ENCODE results near the gene BIK. TPM values are rescaled to one million over a fixed set of nuclear protein-coding genes. Genes with fewer than 3 reads are reported as not detected.

Gene BIK
- total RNA-seq, 4 donors from 2014 or later: 7.4 to 16.5 (median 15.6) TPM; not detected in 1

DNA sequence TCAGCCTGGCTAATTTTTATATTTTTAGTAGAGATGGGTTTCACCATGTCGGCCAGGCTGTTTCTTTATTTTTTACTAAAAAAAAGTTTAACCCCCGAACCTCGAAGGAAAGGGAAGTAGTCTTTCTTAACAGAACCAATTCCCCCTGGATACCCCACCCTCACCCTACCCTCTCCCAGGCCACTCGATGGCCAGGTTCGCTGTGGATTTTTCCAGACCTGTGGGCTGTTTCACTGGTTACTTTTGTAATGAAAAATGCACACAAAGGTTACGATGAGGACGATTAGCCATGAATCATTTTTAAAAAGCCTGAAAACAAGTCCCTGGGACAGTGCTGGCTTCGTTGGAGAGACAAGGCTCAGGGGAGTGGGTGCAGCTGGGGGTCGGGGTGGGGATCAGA is 43.3 kb downstream of the BIK start:
- Histone ChIP-seq H3K36me3 (no peaks in the 10 kb centered on the region), H3K4me3 (no peak overlapping the region), H3K9me3 (no peaks in the 10 kb centered on the region), H3K27me3 (no peaks in the 10 kb centered on the region), H3K4me1 (peaks cover 0 to 42% (median 11%) of the 10 kb centered on the region in 4 donors), H3K27ac (no peak overlapping the region)
- DNase-seq: no peak
- no peak for TF ChIP-seq POLR2A (IDR thresholded peaks at IDR 0.05)
- TF ChIP-seq, protein P1, sequence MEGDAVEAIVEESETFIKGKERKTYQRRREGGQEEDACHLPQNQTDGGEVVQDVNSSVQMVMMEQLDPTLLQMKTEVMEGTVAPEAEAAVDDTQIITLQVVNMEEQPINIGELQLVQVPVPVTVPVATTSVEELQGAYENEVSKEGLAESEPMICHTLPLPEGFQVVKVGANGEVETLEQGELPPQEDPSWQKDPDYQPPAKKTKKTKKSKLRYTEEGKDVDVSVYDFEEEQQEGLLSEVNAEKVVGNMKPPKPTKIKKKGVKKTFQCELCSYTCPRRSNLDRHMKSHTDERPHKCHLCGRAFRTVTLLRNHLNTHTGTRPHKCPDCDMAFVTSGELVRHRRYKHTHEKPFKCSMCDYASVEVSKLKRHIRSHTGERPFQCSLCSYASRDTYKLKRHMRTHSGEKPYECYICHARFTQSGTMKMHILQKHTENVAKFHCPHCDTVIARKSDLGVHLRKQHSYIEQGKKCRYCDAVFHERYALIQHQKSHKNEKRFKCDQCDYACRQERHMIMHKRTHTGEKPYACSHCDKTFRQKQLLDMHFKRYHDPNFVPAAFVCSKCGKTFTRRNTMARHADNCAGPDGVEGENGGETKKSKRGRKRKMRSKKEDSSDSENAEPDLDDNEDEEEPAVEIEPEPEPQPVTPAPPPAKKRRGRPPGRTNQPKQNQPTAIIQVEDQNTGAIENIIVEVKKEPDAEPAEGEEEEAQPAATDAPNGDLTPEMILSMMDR (IDR thresholded peaks at IDR 0.05): no peak

DNA sequence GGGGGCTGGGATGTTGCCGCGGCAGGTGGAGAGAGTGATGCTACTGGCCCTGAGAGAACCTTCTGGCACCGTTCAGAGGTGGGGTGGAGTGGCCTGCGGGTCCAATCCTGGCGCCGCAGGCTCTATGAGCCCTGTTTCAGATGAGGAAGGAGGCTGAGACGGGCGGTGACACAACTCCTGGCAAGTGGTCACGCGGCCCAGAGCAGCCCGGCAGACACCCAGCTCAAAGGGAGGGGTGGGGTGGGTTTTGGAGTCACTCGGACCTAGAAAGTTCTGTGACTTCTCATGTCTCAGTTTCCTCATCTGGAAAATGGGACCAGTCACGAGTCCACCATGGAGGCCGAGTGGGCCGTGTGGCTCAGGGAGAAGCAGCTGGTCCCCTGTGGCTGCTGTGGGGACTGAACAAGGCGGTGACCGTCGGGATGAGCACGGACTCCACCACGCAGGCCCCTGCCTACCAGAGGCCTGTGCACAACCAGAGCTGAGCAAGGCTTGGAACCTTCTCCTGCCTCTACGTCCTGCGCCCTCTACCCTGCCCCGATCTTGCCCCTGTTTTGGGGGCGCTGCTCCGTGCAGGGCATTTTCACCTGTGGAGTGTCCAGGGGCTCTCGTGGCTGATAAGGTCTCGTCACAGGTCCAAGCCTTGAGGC is 44.5 kb downstream of the BIK start:
- no peak for DNase-seq
- Histone ChIP-seq H3K4me1 (peaks cover 0 to 53% (median 11%) of the 10 kb centered on the region in 4 donors), H3K4me3 (no peak overlapping the region), H3K36me3 (no peaks in the 10 kb centered on the region), H3K27me3 (no peaks in the 10 kb centered on the region), H3K9me3 (no peaks in the 10 kb centered on the region), H3K27ac (no peak overlapping the region)
- TF ChIP-seq, protein P1 (IDR thresholded peaks at IDR 0.05): no peak
- no peak for TF ChIP-seq POLR2A (IDR thresholded peaks at IDR 0.05)

DNA sequence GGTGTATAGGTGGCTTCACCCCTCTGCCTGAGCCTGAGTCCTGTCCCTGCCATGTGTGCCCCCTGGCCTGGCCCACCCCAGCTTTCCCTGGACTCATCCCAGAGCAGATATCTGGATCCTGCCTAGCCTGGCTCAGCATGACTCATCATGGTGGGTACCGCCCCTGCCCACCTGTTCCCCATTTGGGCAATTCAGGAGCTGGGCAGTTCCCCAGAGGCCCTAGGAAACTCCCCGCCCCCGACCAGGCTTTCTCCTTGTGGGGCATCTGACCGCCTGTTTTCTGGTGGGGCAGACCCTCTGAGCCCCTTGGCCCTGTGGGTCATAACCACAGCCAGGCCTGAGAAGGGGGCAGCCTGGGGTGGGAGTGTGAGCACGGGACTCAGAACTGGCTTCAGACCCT is 45.2 kb downstream of the BIK start:
- TF ChIP-seq, protein P1 (IDR thresholded peaks at IDR 0.05): no peak
- no peak for TF ChIP-seq POLR2A (IDR thresholded peaks at IDR 0.05)
- DNase-seq: no peak
- peaks cover 0 to 57% (median 9%) of the 10 kb centered on the region in 4 donors for H3K4me1 ChIP-seq

DNA sequence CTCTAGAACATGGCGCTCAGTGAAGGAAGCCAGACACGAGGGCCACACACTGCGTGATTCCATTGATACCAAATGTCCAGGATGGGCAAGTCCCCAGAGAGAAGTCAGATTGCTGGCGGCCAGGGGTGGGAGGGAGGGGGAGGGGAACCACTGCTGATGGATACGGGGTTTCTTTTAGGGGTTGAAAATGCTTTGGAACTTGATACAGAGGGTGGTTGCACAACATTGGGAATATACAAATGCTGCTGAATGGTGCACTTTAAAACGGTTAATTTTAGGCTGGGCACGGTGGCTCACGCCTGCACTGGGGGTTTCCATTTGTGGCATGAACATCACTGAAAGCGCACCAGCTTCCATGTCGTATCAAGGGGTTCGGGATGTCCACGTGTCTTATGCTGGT is 45.9 kb downstream of the BIK start:
- no peak for DNase-seq
- Histone ChIP-seq H3K4me3 (no peak overlapping the region), H3K9me3 (no peaks in the 10 kb centered on the region), H3K27me3 (no peaks in the 10 kb centered on the region), H3K27ac (no peak overlapping the region), H3K4me1 (peaks cover 0 to 57% (median 7%) of the 10 kb centered on the region in 4 donors), H3K36me3 (peaks cover 0 to 4% (median 0%) of the 10 kb centered on the region in 3 donors)
- TF ChIP-seq, protein P1 (IDR thresholded peaks at IDR 0.05): no peak
- no peak for TF ChIP-seq POLR2A (IDR thresholded peaks at IDR 0.05)

More for the DNA sequence above, 45.2 kb downstream of the BIK start:
- no peak overlapping the region for H3K27ac ChIP-seq
- H3K9me3 ChIP-seq: no peaks in the 10 kb centered on the region
- no peaks in the 10 kb centered on the region for H3K27me3 ChIP-seq
- H3K36me3 ChIP-seq: no peaks in the 10 kb centered on the region
- H3K4me3 ChIP-seq: no peak overlapping the region

DNA sequence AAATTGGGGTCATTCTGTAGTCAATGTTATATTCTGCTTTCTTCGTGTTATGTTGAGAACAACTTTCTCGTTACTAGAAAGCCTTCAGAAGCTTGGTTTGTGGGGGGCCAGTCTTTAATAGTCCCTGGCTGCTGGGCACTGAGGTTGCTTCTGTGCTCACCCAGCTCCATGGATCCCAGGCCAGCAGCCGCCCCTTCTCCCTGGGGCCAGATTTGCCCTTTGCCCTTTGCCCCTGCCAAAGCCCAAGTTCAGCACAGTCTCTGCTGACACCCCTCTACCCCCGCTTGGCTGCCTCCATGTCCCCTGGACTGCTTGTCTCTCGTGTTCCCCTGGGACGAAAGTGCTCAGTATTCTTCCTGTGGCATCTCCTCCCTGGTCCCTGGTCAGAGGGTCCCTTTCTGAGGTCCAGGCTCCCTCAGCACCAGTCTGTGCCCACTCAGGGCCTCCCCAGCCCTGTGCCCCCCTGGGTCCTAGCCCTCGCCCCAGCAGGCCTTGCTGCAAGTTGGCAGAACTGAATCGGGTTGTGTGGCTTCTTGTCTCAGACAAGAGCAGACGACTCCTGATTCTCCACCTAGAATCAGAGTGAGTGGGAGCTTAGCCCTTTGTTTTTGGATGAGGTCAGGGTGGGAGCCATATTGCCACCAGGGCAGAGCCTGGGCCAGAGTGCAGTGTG is 47.5 kb downstream of the BIK start:
- H3K27me3 ChIP-seq: no peaks in the 10 kb centered on the region
- H3K4me3 ChIP-seq: no peak overlapping the region
- TF ChIP-seq POLR2A (IDR thresholded peaks at IDR 0.05): no peak
- TF ChIP-seq, protein P1 (IDR thresholded peaks at IDR 0.05): no peak
- no peaks in the 10 kb centered on the region for H3K9me3 ChIP-seq
- no peak overlapping the region for H3K27ac ChIP-seq
- peaks cover 0 to 54% (median 0%) of the 10 kb centered on the region in 4 donors for H3K4me1 ChIP-seq
- DNase-seq: no peak
- peaks cover 0 to 14% (median 0%) of the 10 kb centered on the region in 3 donors for H3K36me3 ChIP-seq
